Measurements from ENCODE around the gene HMGXB4. TPM values are rescaled to one million over a fixed set of nuclear protein-coding genes. Genes with fewer than 3 reads are reported as not detected.
A peak's percentile ranks its signal among the peaks of the same experiment; 100 is the strongest.

The HMGXB4 gene
- total RNA-seq: 25.2 and 28.7 TPM in 2 replicates
- 10.8 TPM for total RNA-seq (2013)
- 5.9 and 11.5 TPM in 2 replicates for polyA plus RNA-seq
- polyA minus RNA-seq: 8.6 and 12.6 TPM in 2 replicates

- H3K79me2 ChIP-seq (ENCODE audit: control insufficient read depth, insufficient read depth, low read length): peaks cover 29% of the 10 kb centered on the region
Observed at GRCh38 chr22:35257321-35258190, at the start of gene HMGXB4. HMGXB4 (plus strand) TSS chr22:35257493; CDS start chr22:35262391, 4,898 bp downstream.

More at GRCh38 chr22:35257321-35258190, at the start of gene HMGXB4:
- peak within 1 kb of the TSS; percentile 95 for H3K9ac ChIP-seq (ENCODE audit: low read length)
- H3K27ac Mint-ChIP-seq: peak within 1 kb of the TSS; percentile 94
- H3K4me1 Mint-ChIP-seq: peaks cover 21% of the 10 kb centered on the region
- ChIA-PET POLR2A (interaction anchor here (1.0 to 2.3 kb wide), 3 partner anchors 42 to 153 kb away, joined by 3 to 20 read pairs (median 4); partner anchors contain the start of gene TOM1), CTCF (interaction anchor here (0.7 to 1.7 kb wide), 8 partner anchors 9 to 94 kb away, joined by 3 to 8 read pairs (median 4); partner anchors contain the start of gene TOM1)
- peak within 1 kb of the TSS; percentile 94 for H2AFZ ChIP-seq (ENCODE audit: insufficient read depth, low read depth, low read length, poor library complexity, severe bottlenecking)
- peak within 1 kb of the TSS; percentile 71 to 91 for H3K27ac ChIP-seq (ENCODE audit: low read length in 2 of 2)
- H3K9me3 ChIP-seq (ENCODE audit: control extremely low read depth in 1 of 3, control insufficient read depth in 2 of 3, insufficient read depth in 1 of 3, low read length in 2 of 3): no peaks in the 10 kb centered on the region
- WGBS (ENCODE audit: insufficient coverage): under 1% methylated on average over 83 of the region's 84 CpGs
- no peaks in the 10 kb centered on the region for H3K9me3 Mint-ChIP-seq (ENCODE audit: insufficient read depth)
- ATAC-seq (ENCODE audit: low read depth) (peak; percentile 88), DNase-seq (peak; percentile 93)
- TF ChIP-seq CTCF (IDR thresholded peaks at IDR 0.05): peak; percentile 38
- no peak for TF ChIP-seq EZH2 (IDR thresholded peaks at IDR 0.05; ENCODE audit: borderline replicate concordance, insufficient read depth, low read depth, low read length, poor library complexity, severe bottlenecking)
- no peaks in the 10 kb centered on the region for H4K20me1 ChIP-seq (ENCODE audit: control insufficient read depth, insufficient read depth, low read length, poor library complexity, severe bottlenecking)
- intact Hi-C loops (cut with micrococcal nuclease): loop anchor here (1.0 to 5.0 kb wide), 3 partner anchors 43 to 1270 kb away; partner anchors contain the start of gene EIF3D
- peaks cover 12 to 15% of the 10 kb centered on the region in 2 donors for H3K4me1 ChIP-seq (ENCODE audit: control insufficient read depth in 2 of 2, insufficient read depth in 2 of 2, low read length in 2 of 2)
- H3K36me3 ChIP-seq (replicated peaks in 1 of 2; ENCODE audit: control extremely low read depth in 1 of 2, control insufficient read depth in 1 of 2, extremely low read depth in 1 of 2, insufficient read depth in 2 of 2, low read length in 1 of 2): peaks cover 0 to 6% of the 10 kb centered on the region in 2 experiments
- H3K27me3 ChIP-seq (replicated peaks in 1 of 4; ENCODE audit: control extremely low read depth in 1 of 4, control insufficient read depth in 3 of 4, insufficient read depth in 4 of 4, low read length in 3 of 4): no peaks in the 10 kb centered on the region
- no peaks in the 10 kb centered on the region for H3K27me3 Mint-ChIP-seq
- peak within 1 kb of the TSS; percentile 83 for H3K4me2 ChIP-seq (replicated peaks; ENCODE audit: low read depth, low read length, poor library complexity, severe bottlenecking)
- peak within 1 kb of the TSS; percentile 64 to 79 (median 71) for H3K4me3 ChIP-seq (ENCODE audit: control extremely low read depth in 1 of 5, extremely low read depth in 1 of 5, insufficient read depth in 1 of 5, low read depth in 2 of 5, low read length in 4 of 5)
- peak within 1 kb of the TSS; percentile 92 for H3K4me3 Mint-ChIP-seq

Measured in B cell (primary cell).